ENCODE measurements around the gene UCHL5. TPM values are rescaled to one million over a fixed set of nuclear protein-coding genes. Genes with fewer than 3 reads are reported as not detected.
"Not testable (repeated sequence)": the region's sequence is repeated elsewhere in the genome, so short reads cannot be mapped to it uniquely, and the experiment has no call there.

Gene UCHL5
- total and polyA plus RNA-seq, 2 donors (not counting 1 experiment from before 2014, with no cell fraction given) = 7.8 to 31.5 TPM

- Histone ChIP-seq H3K27me3 (replicated peaks in 1 of 4; ENCODE audit: control extremely low read depth in 1 of 4, control insufficient read depth in 3 of 4, insufficient read depth in 4 of 4, low read length in 3 of 4) (no peaks in the 10 kb centered on the region), H3K4me1 (ENCODE audit: control insufficient read depth in 2 of 2, insufficient read depth in 2 of 2, low read length in 2 of 2) (no peaks in the 10 kb centered on the region), H3K4me3 (ENCODE audit: control extremely low read depth in 1 of 5, extremely low read depth in 1 of 5, insufficient read depth in 1 of 5, low read depth in 2 of 5, low read length in 4 of 5) (no peak overlapping the region), H3K79me2 (ENCODE audit: control insufficient read depth, insufficient read depth, low read length) (no peaks in the 10 kb centered on the region), H4K20me1 (ENCODE audit: control insufficient read depth, insufficient read depth, low read length, poor library complexity, severe bottlenecking) (no peaks in the 10 kb centered on the region), H3K4me2 (replicated peaks; ENCODE audit: low read depth, low read length, poor library complexity, severe bottlenecking) (no peak overlapping the region), H3K9me3 (ENCODE audit: control extremely low read depth in 1 of 3, control insufficient read depth in 2 of 3, insufficient read depth in 1 of 3, low read length in 2 of 3) (peaks cover 0 to 4% (median 1%) of the 10 kb centered on the region in 3 donors), H3K9ac (ENCODE audit: low read length) (no peak overlapping the region), H3K36me3 (replicated peaks in 1 of 2; ENCODE audit: control extremely low read depth in 1 of 2, control insufficient read depth in 1 of 2, extremely low read depth in 1 of 2, insufficient read depth in 2 of 2, low read length in 1 of 2) (no peaks in the 10 kb centered on the region), H2AFZ (ENCODE audit: insufficient read depth, low read depth, low read length, poor library complexity, severe bottlenecking) (no peak overlapping the region), H3K27ac (ENCODE audit: low read length in 2 of 2) (no peak overlapping the region)
- intact Hi-C loops (cut with micrococcal nuclease) = no loop called here
- CTCF ChIA-PET = interaction anchor here (0.6 kb wide), 1 partner anchor 25 kb away, joined by 3 read pairs; no protein-coding TSS in a partner anchor
- Mint-ChIP-seq H3K27ac (no peak overlapping the region), H3K4me1 (no peaks in the 10 kb centered on the region), H3K27me3 (no peaks in the 10 kb centered on the region), H3K9me3 (ENCODE audit: insufficient read depth) (peaks cover 6% of the 10 kb centered on the region), H3K4me3 (no peak overlapping the region)
- ATAC-seq (ENCODE audit: low read depth) = no peak
- no peak for DNase-seq
- TF ChIP-seq CTCF (IDR thresholded peaks at IDR 0.05) = no peak
- no peak for TF ChIP-seq EZH2 (IDR thresholded peaks at IDR 0.05; ENCODE audit: borderline replicate concordance, insufficient read depth, low read depth, low read length, poor library complexity, severe bottlenecking)
- 100% methylated on average over 3 of the region's 7 CpGs for WGBS (ENCODE audit: insufficient coverage)
- POLR2A ChIA-PET = no interaction called here
These were observed 65.0 kb downstream of the UCHL5 start for GRCh38 chr1:192994141-192994540.

DNA sequence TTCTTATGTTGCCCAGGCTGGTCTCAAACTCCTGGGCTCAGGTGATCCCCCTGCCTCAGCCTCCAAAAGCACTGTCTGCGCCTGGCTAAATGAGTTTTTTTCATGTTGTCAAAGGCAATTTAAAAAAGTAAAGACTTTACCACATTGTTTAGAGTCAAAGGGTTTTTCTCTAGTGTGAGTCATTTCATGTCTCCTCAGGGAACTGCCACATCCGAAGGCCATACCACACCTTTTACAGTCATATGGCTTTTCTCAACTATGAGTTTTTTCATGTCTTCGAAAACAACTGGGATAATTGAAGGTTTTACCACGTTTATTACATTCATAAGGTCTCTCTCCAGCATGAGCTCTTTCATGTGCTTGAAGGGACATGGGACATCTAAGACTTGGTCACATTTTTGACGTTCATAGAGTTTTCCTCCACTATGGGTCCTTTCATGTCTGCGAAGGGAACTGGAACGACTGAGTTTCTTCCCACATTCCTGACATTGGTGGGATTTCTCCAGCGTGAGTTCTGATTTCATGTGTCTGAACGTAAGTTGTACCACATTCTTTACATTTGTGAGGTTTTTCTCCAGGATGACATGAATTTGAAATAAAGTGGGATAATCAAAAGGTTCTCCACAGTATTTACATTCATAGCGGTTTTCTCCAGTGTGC lies 65.6 kb downstream of the UCHL5 start:
- no peak for TF ChIP-seq CTCF (IDR thresholded peaks at IDR 0.05)
- TF ChIP-seq EZH2 (IDR thresholded peaks at IDR 0.05; ENCODE audit: borderline replicate concordance, insufficient read depth, low read depth, low read length, poor library complexity, severe bottlenecking) = no peak
- H3K27me3 Mint-ChIP-seq = no peaks in the 10 kb centered on the region
- DNase-seq (no peak), ATAC-seq (ENCODE audit: low read depth) (no peak)
- H3K27me3 ChIP-seq (replicated peaks in 1 of 4; ENCODE audit: control extremely low read depth in 1 of 4, control insufficient read depth in 3 of 4, insufficient read depth in 4 of 4, low read length in 3 of 4) = no peaks in the 10 kb centered on the region
- H3K79me2 ChIP-seq (ENCODE audit: control insufficient read depth, insufficient read depth, low read length) = no peaks in the 10 kb centered on the region
- H3K4me3 Mint-ChIP-seq = no peak overlapping the region
- H3K36me3 ChIP-seq (replicated peaks in 1 of 2; ENCODE audit: control extremely low read depth in 1 of 2, control insufficient read depth in 1 of 2, extremely low read depth in 1 of 2, insufficient read depth in 2 of 2, low read length in 1 of 2) = no peaks in the 10 kb centered on the region
- no peak overlapping the region for H3K27ac Mint-ChIP-seq
- no peak overlapping the region for H3K27ac ChIP-seq (ENCODE audit: low read length in 2 of 2)
- H3K4me2 ChIP-seq (replicated peaks; ENCODE audit: low read depth, low read length, poor library complexity, severe bottlenecking) = no peak overlapping the region
- H3K4me1 ChIP-seq (ENCODE audit: control insufficient read depth in 2 of 2, insufficient read depth in 2 of 2, low read length in 2 of 2) = no peaks in the 10 kb centered on the region
- POLR2A ChIA-PET = no interaction called here
- peaks cover under 1% of the 10 kb centered on the region for H3K9me3 Mint-ChIP-seq (ENCODE audit: insufficient read depth)
- no peaks in the 10 kb centered on the region for H4K20me1 ChIP-seq (ENCODE audit: control insufficient read depth, insufficient read depth, low read length, poor library complexity, severe bottlenecking)
- CTCF ChIA-PET = interaction anchor here (0.6 kb wide), 1 partner anchor 25 kb away, joined by 3 read pairs; no protein-coding TSS in a partner anchor
- no peak overlapping the region for H2AFZ ChIP-seq (ENCODE audit: insufficient read depth, low read depth, low read length, poor library complexity, severe bottlenecking)
- no peak overlapping the region for H3K4me3 ChIP-seq (ENCODE audit: control extremely low read depth in 1 of 5, extremely low read depth in 1 of 5, insufficient read depth in 1 of 5, low read depth in 2 of 5, low read length in 4 of 5)
- H3K4me1 Mint-ChIP-seq = no peaks in the 10 kb centered on the region
- intact Hi-C loops (cut with micrococcal nuclease) = no loop called here
- H3K9me3 ChIP-seq (ENCODE audit: control extremely low read depth in 1 of 3, control insufficient read depth in 2 of 3, insufficient read depth in 1 of 3, low read length in 2 of 3) = peaks cover 0 to 4% (median 1%) of the 10 kb centered on the region in 3 donors
- WGBS (ENCODE audit: insufficient coverage) = 95% methylated on average over 5 of the region's 10 CpGs
- no peak overlapping the region for H3K9ac ChIP-seq (ENCODE audit: low read length)

DNA sequence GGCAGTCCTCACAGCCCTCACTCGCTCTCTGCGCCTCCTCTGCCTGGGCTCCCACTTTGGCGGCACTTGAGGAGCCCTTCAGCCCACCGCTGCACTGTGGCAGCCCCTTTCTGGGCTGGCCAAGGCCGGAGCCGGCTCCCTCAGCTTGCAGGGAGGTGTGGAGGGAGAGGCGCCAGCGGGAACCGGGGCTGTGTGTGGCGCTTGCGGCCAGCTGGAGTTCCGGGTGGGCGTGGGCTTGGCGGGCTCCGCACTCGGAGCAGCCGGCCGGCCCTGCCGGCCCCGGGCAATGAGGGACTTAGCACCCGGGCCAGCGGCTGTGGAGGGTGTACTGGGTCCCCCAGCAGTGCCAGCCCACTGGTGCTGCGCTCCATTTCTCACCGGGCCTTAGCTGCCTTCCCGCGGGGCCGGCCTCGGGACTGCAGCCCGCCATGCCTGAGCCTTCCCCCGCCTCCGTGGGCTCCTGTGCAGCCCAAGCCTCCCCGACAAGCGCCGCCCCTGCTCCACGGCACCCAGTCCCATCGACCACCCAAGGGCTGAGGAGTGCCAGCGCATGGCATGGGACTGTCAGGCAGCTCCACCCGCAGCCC lies 72.3 kb downstream of the UCHL5 start:
- 96% methylated on average over 26 of the region's 38 CpGs for WGBS (ENCODE audit: insufficient coverage)
- H3K27me3 Mint-ChIP-seq; H3K4me1 ChIP-seq (ENCODE audit: control insufficient read depth in 2 of 2, insufficient read depth in 2 of 2, low read length in 2 of 2); H4K20me1 ChIP-seq (ENCODE audit: control insufficient read depth, insufficient read depth, low read length, poor library complexity, severe bottlenecking); H3K4me3 Mint-ChIP-seq; POLR2A ChIA-PET; H3K9me3 ChIP-seq (ENCODE audit: control extremely low read depth in 1 of 3, control insufficient read depth in 2 of 3, insufficient read depth in 1 of 3, low read length in 2 of 3); DNase-seq; H3K27ac Mint-ChIP-seq; H3K9me3 Mint-ChIP-seq (ENCODE audit: insufficient read depth); H3K79me2 ChIP-seq (ENCODE audit: control insufficient read depth, insufficient read depth, low read length); H3K27ac ChIP-seq (ENCODE audit: low read length in 2 of 2); intact Hi-C loops (cut with micrococcal nuclease); H3K4me3 ChIP-seq (ENCODE audit: control extremely low read depth in 1 of 5, extremely low read depth in 1 of 5, insufficient read depth in 1 of 5, low read depth in 2 of 5, low read length in 4 of 5); ATAC-seq (ENCODE audit: low read depth); CTCF ChIA-PET; H3K9ac ChIP-seq (ENCODE audit: low read length); H3K27me3 ChIP-seq (replicated peaks in 1 of 4; ENCODE audit: control extremely low read depth in 1 of 4, control insufficient read depth in 3 of 4, insufficient read depth in 4 of 4, low read length in 3 of 4); H3K4me1 Mint-ChIP-seq; H3K36me3 ChIP-seq (replicated peaks in 1 of 2; ENCODE audit: control extremely low read depth in 1 of 2, control insufficient read depth in 1 of 2, extremely low read depth in 1 of 2, insufficient read depth in 2 of 2, low read length in 1 of 2); H3K4me2 ChIP-seq (replicated peaks; ENCODE audit: low read depth, low read length, poor library complexity, severe bottlenecking); H2AFZ ChIP-seq (ENCODE audit: insufficient read depth, low read depth, low read length, poor library complexity, severe bottlenecking): not testable (repeated sequence)
